ENCODE data around the gene PARD3B.

The PARD3B gene

DNA sequence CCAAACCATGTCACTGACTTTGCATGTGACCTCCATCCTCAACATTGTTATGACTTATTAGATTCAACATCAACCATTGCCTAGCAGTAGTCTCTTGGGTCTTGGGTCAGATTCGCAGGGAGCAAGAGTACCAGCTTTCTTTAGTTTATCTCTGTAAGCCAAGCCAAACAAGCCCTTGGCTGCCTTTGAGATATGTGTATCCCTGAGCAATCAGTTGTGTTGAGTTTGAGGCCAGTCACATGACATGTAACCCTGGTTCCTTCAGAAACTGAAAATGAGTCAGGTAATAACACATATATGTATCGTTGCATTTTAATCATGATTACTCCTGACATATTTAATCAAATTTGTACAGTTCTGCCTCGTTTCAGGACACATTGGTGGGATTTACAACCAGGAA is 173.3 kb downstream of the PARD3B start:
- no peak for DNase-seq

DNA sequence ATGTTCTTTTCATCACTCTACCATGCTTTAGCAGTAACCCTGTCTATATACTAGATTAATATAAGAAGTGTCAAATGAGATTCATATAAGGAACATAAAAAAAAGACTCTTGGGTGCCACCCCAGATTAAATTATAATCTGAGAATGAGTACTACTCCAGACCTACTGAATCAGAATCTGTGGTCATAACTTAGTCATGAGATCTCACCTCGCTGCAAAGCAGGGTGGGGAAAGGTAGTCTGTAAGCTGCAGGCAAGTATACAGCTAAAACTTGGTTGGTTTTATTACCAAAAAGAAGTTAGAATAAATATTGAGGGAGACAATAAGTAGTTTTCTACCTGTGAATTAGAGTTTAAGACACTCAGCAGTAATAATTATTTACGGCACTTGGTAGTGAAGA is 175.6 kb downstream of the PARD3B start:
- DNase-seq, result no peak

DNA sequence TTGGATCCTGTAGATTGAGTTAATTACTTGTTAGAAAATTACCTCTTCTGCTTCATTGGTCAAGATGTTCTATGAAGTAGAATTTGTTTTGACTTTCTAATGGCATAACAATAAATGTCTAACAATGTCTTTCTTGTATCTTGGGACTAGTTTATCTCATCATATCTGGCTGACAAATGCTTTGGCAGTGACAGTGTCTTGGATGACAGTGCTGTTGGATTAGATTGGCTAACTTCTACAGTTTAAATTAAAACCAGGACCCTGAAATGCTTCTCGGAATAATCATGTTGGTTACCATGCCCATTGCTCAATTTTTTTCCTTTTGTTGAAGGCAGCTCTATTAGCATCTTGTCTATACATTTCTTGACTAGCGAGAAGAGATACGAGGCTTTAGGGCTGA is 176.9 kb downstream of the PARD3B start:
- DNase-seq, result no peak

DNA sequence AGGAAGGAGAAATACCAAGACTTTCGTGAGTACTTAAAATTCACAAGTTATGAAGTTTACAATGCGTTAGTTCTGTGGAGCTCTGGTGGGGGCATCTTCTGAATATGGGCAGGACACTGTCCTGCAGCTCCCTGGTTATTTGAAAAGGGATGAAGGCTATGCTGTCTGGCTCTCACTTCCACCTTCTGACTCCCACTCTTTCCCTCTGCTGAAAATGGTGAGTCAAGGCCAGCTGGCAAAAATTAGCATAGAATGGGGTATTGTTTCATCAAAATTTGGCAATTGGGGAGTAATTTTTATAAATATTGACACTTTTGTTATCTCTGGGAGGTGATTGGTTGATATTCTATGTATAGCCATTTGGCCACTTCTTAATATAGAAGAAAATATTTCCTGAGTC is 177.4 kb downstream of the PARD3B start:
- no peak for DNase-seq

DNA sequence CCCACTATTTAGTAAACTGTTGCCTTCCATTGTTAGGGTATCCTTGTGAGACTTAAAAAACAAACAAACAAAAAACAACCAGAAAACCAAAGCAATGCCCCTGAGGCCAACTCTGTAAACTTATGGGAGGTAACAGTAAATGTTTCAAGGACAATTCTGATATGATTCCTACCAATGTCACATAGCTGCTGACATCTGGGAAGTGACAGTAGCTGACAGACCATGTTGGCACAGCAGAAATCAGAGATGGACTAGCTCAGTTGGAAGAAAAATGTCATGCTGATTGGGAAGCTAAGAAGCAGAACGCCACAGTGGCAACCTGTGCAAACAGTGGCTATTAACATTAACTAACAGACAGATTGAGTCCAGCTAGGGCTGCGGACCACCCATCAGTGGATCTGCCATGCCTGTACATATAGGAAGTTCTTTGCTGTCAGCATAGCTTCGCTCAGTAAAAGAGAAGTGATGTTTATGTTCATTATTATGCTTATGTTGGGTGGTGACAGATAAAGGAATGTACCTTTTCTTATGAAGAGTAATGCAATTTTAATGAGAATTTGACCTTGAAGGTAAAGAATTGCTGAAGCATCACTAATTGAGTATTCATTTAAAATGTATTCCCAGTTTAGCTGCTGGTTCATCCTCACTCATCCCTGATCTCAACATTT is 180.6 kb downstream of the PARD3B start:
- no peak for DNase-seq

DNA sequence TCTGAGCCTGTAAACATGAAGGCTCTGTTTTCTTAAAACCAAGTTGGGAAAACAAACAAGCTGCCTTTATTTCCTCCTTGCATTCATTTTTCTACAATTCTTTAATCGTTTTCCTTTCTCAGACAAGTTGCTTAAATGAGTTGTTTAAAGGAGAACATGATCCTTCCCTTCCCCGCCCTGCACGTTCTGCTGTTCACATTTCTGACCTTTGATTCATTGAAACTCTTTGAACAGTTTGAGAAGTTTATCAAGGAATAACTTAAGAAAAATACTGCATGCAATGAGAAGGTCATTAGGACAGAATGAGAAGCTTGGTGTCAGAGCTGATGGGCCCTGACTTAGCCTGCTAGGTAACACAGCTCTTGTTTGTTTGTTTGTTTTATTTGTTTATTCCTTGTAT is 181.6 kb downstream of the PARD3B start:
- no peak for DNase-seq

DNA sequence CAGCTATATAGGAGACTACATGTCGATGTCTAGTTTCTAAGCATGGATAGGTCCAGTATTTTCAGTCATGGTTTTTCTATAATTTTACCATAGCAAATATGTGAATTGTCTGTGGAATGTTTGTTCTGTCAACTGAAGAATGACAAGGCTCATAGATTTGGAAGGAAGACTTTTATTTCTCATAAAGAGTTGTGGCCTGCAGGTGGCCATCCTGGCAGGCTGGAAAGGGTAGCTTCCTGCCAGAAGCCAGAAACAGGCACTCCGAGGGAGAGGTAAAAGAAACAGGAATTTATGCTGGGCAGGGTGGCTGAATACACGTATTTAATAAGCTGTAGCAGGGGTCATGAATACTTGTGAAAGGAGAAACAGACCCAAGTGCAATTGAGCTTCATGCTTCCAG is 182.1 kb downstream of the PARD3B start:
- no peak for DNase-seq

DNA sequence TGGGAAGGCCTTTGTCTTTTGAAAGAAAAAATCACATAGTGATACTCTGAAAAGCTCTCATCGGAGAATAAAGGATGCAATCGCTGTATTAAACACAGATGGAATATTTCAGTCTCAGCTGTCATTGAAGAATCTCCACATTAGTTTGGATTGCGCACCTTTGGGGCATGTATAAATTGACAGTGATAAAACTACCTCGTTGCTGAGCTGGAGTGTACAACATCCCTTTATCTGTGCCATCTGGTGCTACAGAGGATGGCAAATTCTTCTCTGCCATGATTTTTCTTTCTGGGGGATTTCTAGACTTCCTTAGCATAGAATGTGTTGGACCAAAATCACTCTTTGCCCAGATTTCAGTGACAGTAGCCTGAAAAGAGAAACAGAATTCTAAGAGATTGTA is 185.3 kb downstream of the PARD3B start:
- DNase-seq, result no peak

DNA sequence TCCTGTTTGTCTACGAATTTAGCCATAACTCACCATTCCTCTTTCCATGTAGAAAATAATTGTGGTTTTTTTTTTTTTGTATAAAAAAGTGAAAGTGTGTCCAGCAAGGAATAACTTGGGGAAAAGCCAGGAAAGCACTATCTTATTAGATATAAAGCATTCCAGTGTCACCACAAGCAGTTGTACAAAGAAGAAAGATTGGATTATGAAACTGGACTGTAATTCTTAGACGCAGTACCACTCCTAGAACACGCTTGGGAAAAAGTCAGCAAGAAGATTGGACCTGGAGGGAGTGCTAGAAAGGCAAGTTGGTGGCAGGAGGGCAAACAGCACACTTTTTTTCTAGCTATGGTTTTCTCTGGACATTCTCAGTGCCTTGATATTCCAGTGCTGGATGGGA is 186.7 kb downstream of the PARD3B start:
- no peak for DNase-seq

DNA sequence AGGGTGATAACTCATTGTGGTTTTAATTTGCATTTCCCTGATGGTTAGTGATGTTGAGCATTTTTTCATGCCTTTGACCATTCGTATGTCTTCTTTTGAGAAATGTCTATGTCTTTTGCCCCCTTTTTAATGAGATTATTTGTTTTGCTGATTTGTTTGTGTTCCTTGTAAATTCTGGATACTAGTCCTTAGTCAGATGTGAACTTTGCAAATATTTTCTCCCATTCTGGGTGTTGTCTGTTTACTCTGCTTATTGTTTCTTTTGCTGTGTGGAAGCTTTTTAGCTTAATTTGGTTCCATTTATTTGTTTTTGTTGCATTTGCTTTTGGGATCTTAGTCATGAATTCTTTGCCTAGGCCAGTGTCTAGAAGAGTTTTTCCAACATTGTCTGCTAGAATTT is 192.0 kb downstream of the PARD3B start:
- no peak for DNase-seq

DNA sequence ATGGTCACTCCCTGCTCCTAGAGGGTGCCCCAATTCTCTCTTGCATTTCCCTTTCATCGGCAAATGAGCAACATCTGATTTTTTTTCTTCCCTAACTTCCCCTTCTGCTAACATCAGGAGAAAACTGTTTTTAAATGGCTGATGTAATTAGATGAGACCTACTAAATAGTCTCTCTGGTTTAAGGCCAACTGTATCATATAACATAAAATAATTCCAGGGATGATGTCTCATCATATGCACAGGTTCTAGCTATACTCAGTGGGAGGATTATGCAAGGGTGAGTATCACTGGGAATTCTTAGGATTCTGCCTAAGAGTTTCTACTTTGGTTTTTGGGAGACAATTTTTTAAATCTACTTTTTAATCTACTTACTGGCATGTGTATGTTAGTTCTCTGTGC is 193.4 kb downstream of the PARD3B start:
- DNase-seq, result no peak

DNA sequence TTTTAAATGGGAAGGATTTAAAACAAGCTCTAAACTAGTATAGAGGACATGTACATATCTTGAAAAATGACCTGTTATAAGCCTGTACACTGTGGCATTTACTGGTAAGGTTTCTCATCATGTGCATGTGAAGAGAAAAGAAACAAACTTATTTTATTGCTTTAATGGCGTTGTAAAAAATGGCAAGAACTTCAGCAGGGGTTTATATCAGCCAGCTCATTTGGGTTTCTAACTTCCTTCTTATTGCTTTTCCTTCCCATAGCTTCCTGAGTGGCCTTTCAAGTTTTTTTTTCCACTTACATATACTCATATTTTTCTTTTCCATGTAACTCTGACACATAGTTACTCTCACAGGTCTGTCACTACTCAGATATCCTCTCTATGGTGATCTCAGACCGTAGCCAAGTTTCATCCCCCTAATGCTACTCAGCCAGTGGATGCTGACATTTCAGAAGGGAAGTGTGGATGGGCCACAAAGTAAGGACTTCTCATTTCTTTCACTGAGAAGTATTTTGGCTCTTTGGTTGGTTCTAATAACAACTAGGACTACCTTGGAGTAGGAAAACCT is 198.2 kb downstream of the PARD3B start:
- DNase-seq, result no peak

DNA sequence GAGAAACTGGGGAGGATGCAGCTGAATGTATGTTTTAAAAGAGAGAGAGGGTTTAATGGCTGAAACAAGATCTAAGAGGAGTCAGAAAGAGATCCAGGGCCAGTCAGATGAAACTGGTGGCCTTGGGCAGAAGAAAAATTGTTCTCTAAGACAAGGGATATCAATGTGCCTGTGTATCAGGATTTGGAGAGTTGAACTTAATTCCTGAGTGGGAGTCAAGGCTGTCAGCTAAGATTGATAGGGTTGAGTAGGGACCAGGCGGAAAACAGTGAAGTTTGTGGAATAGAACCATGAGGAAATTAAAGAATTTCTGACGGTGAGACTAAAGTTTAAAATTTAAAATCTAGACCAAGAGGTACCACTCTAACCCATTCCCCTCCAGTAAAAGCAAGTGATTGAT is 199.2 kb downstream of the PARD3B start:
- no peak for DNase-seq

DNA sequence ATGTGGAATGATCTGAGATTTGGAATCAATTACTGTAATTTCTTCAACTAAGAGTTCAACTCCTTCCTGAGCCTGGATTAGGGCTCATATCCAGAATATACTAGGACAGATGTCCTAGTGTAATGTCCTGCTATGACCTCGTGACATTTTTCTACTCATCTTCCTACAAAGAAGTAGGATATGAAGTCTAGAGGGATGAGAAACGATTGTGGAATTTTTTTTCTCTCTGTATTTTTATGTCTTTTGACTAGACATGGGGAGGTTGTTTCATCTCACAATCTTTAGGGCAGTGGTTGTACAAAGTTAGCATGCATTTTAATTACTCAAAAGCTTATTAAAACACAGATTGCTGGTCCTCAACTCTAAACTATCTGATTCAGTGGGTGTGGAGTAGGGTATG is 203.0 kb downstream of the PARD3B start:
- no peak for DNase-seq

DNA sequence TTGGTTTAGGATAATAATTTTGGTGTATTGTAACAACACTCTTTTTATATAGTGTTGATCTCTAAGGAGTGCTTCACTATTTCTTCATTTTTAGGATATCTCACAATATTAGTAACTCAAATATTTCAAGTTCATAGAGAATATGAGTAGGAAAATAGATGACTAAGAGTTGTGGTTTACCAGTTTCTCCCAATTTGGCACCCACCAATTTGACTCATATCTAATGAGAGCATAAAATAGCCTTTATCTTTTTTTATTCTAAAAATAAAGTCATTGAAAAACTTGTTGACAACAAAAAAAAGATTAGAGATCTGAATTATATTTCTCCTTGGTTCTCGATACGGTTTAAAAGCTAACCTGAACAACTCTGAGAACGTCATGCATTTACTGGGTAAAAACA is 204.0 kb downstream of the PARD3B start:
- DNase-seq, result no peak

DNA sequence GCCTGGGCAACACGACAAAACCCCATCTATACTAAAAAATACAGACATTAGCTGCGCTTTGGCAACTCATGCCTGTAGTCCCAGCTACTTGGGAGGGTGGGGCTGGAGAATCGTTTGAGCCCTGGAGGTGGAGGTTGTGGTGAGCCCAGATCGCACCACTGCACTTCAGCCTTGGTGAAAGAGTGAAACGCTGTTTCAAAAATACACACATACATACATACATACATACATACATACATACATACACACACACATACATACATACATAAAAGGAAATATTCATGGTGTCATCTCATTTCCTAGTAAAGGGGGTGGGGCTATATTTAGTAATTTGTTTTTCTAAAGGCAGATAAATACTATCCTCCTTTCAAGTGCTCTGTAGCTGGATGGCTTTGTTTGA is 205.1 kb downstream of the PARD3B start:
- no peak for DNase-seq

DNA sequence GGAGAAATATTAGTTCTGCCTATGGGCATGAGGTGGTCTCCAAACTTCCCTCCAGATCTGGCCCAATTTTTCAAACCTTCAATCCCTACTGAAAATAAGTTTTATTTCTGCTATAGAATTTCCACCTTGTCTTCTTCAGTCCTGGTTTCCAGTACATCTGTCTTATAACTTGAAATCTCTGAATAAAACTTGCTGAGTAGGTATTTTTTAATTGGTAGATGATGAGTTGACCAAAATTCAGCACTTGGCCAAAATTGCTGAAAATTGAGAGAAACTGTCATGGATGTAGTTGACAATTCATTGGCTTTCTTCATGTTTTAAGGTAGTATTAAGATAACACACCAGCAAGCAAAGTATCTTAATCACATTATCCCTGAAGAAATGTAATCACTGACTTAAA is 206.2 kb downstream of the PARD3B start:
- DNase-seq, result no peak

DNA sequence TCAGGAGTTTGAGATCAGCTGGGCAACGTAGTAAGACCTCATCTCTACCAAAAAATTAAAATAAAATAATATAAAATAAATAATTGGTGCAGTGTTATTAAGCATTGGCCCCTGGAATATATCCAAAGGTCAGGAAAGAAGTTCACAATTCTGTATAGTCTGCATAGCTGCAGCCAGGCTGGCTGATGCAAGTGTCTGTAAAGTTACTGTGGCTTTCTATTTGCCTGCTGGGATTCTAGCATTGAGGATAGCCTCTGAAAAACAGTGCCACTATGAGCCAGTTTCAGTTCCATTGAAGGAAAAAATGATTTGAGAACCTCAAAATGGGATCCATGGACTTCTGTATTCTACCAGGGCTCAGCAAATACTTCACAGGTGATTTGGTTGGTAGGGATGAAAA is 208.6 kb downstream of the PARD3B start:
- DNase-seq, result no peak

DNA sequence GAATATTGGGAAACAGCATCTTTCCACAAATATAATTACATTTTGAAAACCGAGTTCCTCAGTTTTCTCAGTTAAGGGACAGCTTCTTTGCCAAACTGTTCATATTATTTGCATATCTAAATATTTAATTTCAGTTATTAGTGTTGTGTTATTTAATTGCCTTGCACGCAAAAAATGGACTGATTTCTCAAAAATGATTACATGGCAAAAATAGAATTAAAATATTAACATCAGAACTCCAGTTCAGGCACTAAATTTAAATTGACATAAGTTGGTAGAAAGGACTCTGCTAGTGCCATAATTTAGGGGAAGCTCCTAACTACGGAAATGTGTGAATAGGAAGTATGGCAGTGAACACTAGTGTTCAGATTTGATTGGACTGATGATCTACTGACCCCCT is 209.6 kb downstream of the PARD3B start:
- DNase-seq, result no peak

DNA sequence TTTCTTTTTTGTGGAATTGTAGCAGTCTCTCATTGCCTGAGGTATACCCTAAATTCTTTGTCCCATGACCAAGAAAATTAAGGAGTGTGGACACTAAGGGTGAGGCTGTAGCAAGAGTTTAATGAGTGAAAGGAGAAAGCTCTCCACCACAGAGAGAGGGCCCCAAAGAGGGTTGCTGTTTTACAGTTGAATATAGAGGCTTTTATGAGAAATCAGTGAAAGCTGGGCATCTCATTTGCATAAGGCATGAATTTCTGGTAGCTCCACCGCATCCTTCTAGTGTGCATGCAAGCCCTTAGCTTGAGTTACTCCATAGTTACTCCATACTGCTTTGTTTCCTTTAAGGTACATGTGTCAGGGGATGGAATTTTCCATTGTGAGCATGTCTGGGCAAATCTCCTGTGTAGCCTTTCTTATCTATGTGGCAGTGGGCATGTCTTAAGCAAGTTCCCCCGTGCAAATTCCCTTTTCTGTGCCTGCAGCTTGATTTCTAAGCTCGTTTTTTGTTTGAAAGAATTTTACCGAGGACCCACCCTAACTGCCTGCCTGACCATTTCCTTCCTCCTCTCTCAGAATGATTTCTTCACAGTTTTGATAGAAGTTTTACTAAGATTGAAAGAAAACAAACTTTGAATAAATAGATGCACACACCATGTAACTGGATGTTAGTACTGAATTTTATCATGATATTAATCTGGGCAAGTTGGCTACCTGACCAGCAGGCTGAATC is 218.9 kb downstream of the PARD3B start:
- DNase-seq, result no peak

DNA sequence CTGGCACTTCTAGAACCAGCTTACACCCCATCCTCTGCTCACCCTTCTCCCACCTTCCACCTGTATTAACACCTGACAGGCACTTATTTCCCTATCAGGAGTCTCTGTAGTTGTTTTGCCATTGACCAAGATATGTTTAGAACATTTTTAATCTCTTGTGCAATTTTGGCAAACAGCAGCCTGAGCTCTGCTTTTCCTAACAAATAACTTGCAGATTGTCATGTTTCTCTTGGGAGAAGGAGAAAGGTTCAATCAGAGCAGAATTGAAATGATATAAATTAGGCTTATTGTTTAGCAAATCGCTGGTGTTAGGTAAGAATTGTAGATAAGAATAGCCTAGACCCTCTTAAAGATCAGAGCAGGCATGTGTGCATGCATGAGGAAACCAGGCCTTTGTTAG is 225.5 kb downstream of the PARD3B start:
- no peak for DNase-seq

DNA sequence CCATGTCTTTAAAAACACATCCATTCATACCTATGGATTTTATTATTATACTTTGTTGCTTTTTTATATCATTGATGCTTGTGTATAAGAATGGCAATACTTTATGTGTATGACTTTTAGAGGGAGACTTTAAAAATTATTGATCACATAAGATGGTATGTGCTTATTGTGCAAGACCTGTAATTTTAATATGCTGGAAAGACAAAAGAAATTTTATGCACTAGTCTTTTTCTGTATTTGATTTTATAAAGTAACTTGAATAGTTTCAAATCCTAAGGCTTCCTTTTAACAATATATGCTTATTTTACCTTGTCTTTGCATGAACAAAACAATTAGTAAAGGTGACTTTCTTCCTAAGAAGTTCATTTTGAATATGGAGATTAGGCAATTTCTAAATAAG is 226.4 kb downstream of the PARD3B start:
- DNase-seq, result no peak

DNA sequence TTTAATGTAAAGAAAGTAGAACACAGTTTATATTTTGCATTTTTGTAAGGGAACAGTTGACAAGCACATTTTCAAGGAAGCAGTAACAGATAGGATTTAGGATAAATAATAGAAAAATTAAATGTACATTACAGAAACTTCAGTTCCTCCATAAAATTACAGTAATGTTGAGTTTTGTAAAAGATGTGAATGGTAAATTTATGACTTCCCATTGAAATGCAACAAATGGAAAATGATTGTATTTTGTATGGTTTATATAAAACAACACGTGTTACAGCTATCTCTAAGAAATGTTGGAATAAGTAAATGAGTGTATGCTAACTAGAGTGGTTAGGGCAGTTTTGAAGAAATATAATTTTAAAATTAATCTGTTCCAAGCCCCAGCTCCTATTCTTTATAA is 227.3 kb downstream of the PARD3B start:
- DNase-seq, result no peak

DNA sequence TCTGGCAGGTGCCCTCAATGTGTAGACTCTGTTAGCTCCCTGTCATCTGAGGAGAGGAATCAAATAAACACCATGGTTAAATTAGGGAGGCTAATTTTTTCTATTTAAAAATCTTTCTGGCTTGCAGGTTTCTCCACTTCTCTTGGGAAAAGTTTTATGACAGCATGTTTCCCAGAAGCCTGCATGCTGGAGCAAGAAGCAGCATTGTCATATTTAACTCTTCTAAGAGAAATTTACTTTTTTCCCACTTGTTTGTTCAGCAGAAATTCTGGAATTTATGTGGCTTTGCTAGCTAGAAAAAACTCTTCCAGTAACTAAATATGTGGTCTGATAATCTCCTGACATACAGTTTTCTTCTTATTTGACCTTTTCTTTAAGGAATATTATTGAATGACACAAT is 230.5 kb downstream of the PARD3B start:
- no peak for DNase-seq

All from NCI-H1694 treated with DMSO at 0.1 percent for 48 hours (cell line).